Measurements from ENCODE around the gene POLD1.
A peak's percentile ranks its signal among the peaks of the same experiment; 100 is the strongest.
"Not testable (repeated sequence)": the region's sequence is repeated elsewhere in the genome, so short reads cannot be mapped to it uniquely, and the experiment has no call there.

POLD1 gene

DNA sequence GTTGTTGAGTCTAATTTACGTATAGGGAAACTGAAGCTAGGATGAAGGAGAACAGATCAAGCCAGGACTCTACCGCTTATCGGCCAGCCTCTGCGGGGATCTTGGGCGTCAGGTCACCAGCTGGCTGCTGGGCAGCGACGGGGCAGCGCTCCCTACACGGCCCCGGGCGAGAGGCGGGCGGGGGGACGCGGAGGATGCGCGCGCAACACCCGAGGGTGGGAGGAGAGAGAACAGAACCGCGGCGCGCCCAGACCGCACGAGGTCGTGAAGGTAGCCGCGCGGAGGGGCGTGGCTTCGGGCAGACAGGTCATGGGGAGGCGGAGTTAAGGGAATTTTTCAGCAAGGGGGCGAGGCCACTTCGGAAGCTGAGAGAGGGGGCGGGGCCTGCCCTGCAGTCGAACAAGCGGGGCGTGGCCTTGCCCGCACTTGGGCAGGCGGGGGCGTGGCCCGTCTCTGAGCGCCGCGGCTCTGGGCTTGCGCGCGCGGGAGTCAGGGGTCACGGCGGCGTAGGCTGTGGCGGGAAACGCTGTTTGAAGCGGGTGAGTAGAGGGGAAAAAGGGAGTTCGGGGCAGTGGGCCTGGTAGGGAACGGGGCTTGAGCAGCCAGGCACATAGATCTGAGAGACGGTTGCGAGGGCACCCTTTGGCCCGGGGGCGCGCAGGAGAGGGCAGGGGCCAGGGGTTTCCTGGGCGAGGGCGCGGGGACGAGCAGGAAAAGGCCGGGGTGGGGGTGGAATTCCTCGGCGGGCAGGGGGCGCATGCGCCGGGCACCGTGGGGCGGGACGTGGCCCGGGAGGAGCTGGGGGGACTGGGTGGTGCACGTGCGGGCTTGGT is at the start of gene POLD1:
Gene POLD1, plus strand, starts transcription at position 496 of the 833 bp plus-strand sequence. CDS start 14,505 bp downstream, outside the sequence.
- peak; percentile 92 for DNase-seq

GRCh38 chr19:50334741-50335421 is 49.3 kb upstream of the POLD1 start:
- no peak for DNase-seq

- DNase-seq = not testable (repeated sequence)
These were observed 47.1 kb upstream of the POLD1 start for GRCh38 chr19:50337031-50337430.

DNA sequence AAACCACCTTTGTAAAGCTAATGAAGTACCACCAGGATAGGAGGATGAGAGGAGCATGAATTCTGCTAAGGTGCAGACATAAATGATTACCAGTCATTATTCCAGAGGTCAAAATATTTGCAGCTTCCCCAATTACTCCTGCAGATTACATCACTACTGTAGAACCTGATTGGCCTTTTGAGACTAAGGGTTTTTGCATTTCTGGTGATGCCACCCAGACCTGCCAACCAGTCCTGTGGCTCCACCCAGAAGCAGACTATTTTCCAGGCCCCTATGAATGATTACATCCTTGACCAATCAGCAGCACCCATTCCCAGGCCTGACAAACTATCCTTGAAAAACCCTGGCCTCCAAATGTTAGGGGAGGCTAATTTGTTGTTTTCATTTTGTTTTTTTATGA is 43.8 kb upstream of the POLD1 start:
- no peak for DNase-seq

DNA sequence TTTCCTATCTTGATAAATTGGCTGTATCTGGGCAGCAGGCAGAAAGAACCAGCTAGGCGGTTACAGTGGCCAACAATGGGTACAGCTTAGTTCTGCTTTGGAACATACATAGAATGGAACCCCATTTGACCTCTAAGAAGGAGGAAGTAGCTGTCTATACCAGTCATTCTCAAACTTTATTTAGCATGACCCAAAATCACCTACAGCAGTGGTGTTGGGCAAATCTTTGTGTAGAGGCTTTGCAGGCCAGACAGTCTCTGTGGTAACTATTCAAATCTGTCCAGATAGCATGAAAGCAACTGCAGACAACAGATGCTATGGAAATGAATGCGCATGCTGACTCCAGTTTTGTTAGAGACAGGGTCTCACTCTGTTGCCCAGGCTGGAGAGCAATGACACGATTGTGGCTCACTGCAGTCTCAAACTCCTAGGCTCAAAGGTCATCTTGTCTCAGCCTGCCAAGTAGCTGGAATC is 43.0 kb upstream of the POLD1 start:
- DNase-seq = no peak

- DNase-seq = no peak
These were observed 39.4 kb upstream of the POLD1 start for GRCh38 chr19:50344661-50345318.

- not testable (repeated sequence) for DNase-seq
These were observed 37.0 kb upstream of the POLD1 start for GRCh38 chr19:50347089-50347581.

GRCh38 chr19:50349277-50350057 is 34.7 kb upstream of the POLD1 start:
- no peak for DNase-seq

- no peak for DNase-seq
These were observed 31.9 kb upstream of the POLD1 start for GRCh38 chr19:50352242-50352641.

GRCh38 chr19:50353487-50353880 is 30.7 kb upstream of the POLD1 start:
- DNase-seq = not testable (repeated sequence)

DNA sequence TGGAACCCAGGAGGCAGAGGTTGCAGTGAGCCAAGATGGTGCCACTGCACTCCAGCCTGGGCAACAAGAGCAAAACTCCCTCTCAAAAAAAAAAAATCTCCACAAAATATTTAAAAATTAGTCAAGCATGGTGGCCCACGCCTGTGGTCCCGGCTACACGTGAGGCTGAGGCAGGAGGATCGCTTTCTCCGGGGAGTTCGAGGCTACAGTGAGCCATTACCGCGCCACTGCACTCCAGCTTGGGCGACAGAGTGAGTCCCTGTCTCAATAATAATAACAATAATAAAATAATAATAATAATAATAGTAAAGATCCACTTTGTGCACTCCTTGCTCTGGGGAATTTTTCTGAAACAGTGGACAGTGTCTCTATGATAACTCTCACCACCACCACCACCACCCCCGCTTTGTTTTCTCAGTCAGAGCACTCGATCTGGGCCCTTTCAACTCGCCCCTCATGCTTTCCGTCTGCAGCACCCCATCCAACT is 27.4 kb upstream of the POLD1 start:
- DNase-seq = no peak

DNA sequence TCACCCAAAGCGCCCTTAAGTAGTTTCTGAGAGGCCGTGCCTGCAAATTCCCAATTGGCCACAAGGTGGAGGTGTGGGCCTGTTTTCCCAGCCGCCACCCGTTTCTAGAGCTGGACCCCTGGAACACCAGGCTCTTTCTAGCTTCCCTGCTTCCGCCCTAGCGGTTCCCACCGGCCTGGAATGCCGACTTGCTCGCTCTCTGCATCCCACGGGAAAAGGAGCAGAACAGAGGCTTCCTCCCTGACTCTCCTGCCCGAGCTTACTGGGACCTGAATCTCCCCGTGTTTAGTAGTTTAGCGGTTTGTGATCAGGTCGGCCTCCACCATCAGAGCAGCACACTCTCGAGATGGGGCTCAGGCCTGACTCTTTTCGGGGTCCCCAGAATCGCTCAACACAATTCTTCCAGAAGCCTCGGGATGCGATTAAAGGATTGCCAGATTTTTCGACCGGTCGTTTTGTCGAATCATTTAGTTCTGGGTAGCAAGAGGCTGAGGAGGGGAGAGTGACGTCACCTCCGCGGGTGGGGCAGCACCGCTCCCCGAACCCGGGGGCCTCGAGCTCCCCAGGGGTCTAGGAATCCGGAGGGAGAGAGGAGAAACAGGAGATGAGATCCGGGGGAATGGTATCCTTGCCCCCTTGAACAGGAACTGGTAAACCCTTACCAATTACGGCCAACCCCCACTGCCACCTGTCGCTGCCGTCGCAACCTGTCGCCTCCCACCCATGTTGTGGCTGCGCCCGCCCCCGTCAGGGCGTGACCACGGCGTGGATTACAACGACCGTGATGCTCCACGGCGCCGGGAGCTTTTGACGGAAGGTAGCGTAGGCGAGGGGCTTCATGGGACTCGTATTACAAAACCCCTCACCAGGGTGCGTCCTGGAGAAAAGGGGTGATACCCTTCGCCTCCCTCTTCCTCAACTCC is 26.7 kb upstream of the POLD1 start:
- DNase-seq = peak; percentile 57

DNA sequence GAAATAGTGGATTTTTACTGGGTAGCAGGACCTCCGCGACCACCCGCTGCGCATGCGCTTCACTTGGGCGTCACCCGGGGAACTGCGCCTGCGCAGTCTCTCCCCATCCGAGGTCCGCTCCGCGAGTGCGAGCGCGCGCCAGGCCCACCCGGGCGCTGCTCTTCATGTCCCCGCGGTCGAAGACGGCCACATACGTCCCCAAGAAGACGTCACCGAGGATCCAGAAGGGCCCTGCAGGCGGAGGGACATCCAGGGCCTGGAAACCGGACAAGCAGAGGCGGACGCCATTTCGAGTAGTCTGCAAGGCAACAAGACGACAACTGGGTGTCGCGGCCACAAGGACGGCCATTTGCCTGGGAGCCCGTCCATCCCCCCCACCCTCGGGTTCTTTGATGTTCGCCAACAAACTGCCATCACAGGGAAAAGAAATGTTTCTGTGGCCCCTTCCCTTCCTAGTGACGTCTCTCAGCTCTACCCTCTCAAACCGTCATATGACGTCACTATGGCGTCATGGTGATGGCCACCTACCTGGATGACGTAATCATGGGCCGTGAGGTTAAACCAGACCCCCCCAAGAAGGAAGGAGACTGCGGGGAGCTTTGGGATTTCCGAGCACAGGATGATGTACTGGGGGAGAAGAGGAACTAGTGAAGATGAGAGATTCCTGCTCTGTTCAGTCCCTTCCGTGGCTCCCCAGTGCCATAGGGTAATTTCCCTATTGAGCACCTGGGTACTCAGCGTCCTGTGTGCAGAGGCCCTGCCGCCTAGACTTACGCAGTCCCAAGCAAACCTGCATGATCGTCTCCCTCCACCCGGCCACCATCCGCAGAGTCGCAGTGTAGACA is 25.4 kb upstream of the POLD1 start:
- peak; percentile 30 for DNase-seq

DNA sequence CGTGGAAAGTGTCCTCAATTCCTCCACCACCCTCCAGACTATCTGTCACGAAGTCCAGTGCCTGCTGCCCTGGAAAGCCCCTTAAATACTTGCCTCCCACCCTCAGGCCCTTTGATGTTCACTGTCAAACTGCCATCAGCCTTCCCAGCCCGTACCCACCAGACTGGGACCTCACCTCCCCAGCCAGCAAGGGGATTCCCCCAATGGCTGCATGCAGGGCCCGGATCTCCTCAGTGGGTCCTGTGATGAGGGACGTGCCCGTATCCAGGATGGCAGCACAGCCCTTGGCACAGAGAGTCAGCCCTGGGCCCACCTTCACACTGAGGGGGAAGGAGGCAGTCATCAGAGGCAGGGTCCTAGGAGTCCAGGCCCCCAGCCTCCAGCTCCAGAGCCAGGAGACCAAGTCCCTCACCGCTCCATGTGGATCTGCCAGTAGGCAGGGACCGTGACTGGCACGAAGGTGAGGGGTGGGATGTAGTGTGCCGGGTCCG is 24.8 kb upstream of the POLD1 start:
- DNase-seq = no peak

GRCh38 chr19:50361290-50362029 is 22.7 kb upstream of the POLD1 start:
- no peak for DNase-seq

DNA sequence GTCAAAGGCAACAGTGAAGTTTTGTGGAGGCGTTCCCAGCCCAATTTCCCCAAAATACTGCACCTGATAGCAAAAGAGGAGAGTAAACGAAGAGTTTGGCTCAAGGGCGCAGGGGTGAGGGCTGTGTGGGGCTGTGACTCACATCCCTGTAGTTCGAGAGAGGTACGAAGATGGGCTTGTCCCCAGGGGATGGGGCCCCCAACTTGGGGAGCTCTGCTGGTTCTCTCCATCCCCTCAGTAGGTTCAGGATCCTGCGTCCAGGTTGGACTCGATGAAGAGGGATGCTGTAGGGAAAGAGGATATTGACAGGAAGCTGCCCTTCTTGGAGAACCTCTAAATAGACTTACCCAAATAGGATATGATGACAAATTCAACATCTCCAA is 22.1 kb upstream of the POLD1 start:
- no peak for DNase-seq

DNA sequence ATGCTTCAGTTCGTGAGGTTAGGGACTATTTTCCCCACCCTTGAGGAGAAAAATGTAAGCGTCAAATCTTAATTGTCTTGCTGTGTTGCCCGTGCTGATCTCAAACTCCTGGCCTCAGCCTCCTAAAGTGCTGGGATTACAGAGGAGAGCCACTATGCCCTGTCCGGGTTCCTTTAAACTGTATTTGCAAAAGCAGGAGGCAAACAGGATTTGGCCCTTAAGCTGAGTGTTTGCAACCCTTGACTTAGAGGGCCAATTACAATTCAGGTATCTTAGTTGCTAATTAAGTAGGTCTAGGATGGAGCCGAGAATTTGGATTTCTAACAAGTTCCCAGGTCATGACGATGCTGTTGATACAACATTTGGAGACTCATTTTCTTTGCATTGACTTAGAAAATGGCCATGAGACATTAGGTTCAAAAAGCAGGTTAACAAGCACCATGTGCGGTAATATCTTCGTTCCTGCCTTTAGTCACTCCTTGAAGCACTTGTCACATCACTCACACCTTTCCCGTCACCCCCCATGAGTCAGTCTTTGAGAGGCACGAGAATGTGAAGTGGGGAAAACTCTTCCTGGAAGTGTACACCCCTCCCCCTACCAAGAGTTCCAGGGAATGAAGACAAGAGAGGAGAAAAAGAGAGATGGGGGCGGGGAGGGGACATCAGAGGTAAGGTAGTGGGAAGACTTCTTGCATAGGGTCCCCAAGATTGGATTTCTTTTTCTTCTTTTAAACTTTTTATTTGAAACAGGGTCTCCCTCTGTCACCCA is 21.3 kb upstream of the POLD1 start:
- DNase-seq = no peak

Measured in NCI-H446 treated with DMSO at 0.1 percent for 48 hours (cell line).